SK-N-SH (cell line): ENCODE results near the gene GRAMD1B. TPM values are rescaled to one million over a fixed set of nuclear protein-coding genes. Genes with fewer than 3 reads are reported as not detected.

Source experiments
- CTCF ChIA-PET: fragments of 300-600, 350-600 bp; formaldehyde crosslinking; extraction: SDS; loops from one replicate; lab custom pipeline; 2021; lab: Yijun Ruan, JAX
- POLR2A ChIA-PET: fragments of 350-600 bp; sonication (Branson Sonifier 250); formaldehyde crosslinking; extraction: SDS; loops from one replicate; lab custom pipeline; 2020; ENCODE audit warnings: antibody characterized with exemption, inconsistent platforms; lab: Yijun Ruan, JAX
- DNase-seq: peaks from one replicate; pipeline ENCODE4 v3.0.0; 2012
- H2AFZ ChIP-seq: fragments of 200-600 bp; sonication (generic); 2 replicates; pipeline ENCODE4 v1.8.1; 2016; ENCODE audit warnings: antibody characterized with exemption, mild to moderate bottlenecking, low read depth
- H3F3A ChIP-seq: fragments of 200-600 bp; sonication (generic); replicated peaks from 2 replicates; pipeline ENCODE3; 2016; ENCODE audit warnings: antibody characterized with exemption, mild to moderate bottlenecking; ENCODE audit not compliant: insufficient read depth
- H3K27ac ChIP-seq, 2 experiments: fragments of 200-500 bp in 1 of 2; fragments of 200-600 bp in 1 of 2; sonication (Bioruptor generic) in 1 of 2; sonication (generic), shearing (Covaris generic) in 1 of 2; 2 replicates each; pipeline versions ENCODE4 v1.5.1 to v1.6.1; 2014 to 2016; ENCODE audit warnings: low read depth in 2 of 2, inconsistent platforms in 1 of 2, low read length in 1 of 2, mild to moderate bottlenecking in 1 of 2, mixed read lengths in 1 of 2
- H3K27me3 ChIP-seq: fragments of 200-600 bp; sonication (generic), shearing (Covaris generic); 2 replicates; pipeline ENCODE4 v1.6.1; 2016; ENCODE audit warnings: mixed run types; ENCODE audit not compliant: insufficient read depth
- H3K36me3 ChIP-seq, 2 experiments: fragments of 200-500 bp in 1 of 2; fragments of 200-600 bp in 1 of 2; sonication (Bioruptor generic) in 1 of 2; sonication (generic) in 1 of 2; replicated peaks in 1 of 2; 2 replicates each; pipeline versions ENCODE3 to v1.5.1; 2014 to 2016; ENCODE audit warnings: low read length in 1 of 2, mild to moderate bottlenecking in 1 of 2; ENCODE audit not compliant: insufficient read depth in 2 of 2, control insufficient read depth in 1 of 2
- H3K4me1 ChIP-seq, 2 experiments: fragments of 200-500 bp in 1 of 2; fragments of 200-600 bp in 1 of 2; sonication (Bioruptor generic) in 1 of 2; sonication (generic), shearing (Covaris generic) in 1 of 2; 2 replicates each; pipeline versions ENCODE4 v1.5.1 to v1.6.1; 2014 to 2016; ENCODE audit warnings: low read depth in 1 of 2, low read length in 1 of 2, mixed run types in 1 of 2; ENCODE audit not compliant: insufficient read depth in 2 of 2, control insufficient read depth in 1 of 2
- H3K4me2 ChIP-seq: fragments of 200-600 bp; sonication (generic), shearing (Covaris generic); 2 replicates; pipeline ENCODE4 v1.6.1; 2017; ENCODE audit warnings: mixed run types
- H3K4me3 ChIP-seq, 2 experiments: fragments of 200-500 bp in 1 of 2; fragments of 200-600 bp in 1 of 2; sonication (Bioruptor generic) in 1 of 2; sonication (generic), shearing (Covaris generic) in 1 of 2; 2 replicates each; pipeline versions ENCODE4 v1.5.1 to v1.8.1; 2014 to 2016; ENCODE audit warnings: low read depth in 2 of 2, inconsistent platforms in 1 of 2, low read length in 1 of 2, mild to moderate bottlenecking in 1 of 2, mixed read lengths in 1 of 2, moderate library complexity in 1 of 2
- H3K79me2 ChIP-seq: fragments of 200-600 bp; sonication (generic); 2 replicates; pipeline ENCODE4 v1.8.1; 2017; ENCODE audit warnings: mild to moderate bottlenecking; ENCODE audit not compliant: insufficient read depth
- H3K9ac ChIP-seq: fragments of 200-600 bp; sonication (generic); 2 replicates; pipeline ENCODE4 v1.6.1; 2017; ENCODE audit warnings: mixed run types
- H3K9me2 ChIP-seq: fragments of 200-600 bp; sonication (generic); 2 replicates; pipeline ENCODE4 v1.6.1; 2017; ENCODE audit warnings: mixed run types
- H3K9me3 ChIP-seq: fragments of 200-600 bp; sonication (generic); 2 replicates; pipeline ENCODE4 v1.6.1; 2017; ENCODE audit warnings: mixed run types, mild to moderate bottlenecking, moderate library complexity
- H4K20me1 ChIP-seq: fragments of 200-600 bp; sonication (generic); 2 replicates; pipeline ENCODE4 v1.6.1; 2017; ENCODE audit warnings: mild to moderate bottlenecking, mixed run types; ENCODE audit not compliant: insufficient read depth
- EP300 ChIP-seq, 2 experiments: IDR thresholded peaks; 2 replicates each; pipeline versions ENCODE4 v1.4.0 to v1.6.1; 2012; ENCODE audit warnings: borderline replicate concordance in 1 of 2, low read depth in 1 of 2, low read length in 1 of 2
- FOSL2 ChIP-seq: IDR thresholded peaks from 2 replicates; pipeline ENCODE4 v1.4.0; 2012; ENCODE audit warnings: low read depth, mild to moderate bottlenecking, moderate library complexity, borderline replicate concordance
- FOXJ3 ChIP-seq: sonication (generic); formaldehyde crosslinking; IDR thresholded peaks from 2 replicates; pipeline ENCODE4 v1.5.1; 2020; ENCODE audit warnings: mild to moderate bottlenecking, missing genetic modification reagents
- GABPA ChIP-seq: IDR thresholded peaks from 2 replicates; pipeline ENCODE4 v1.4.0; 2012; ENCODE audit warnings: low read depth, mild to moderate bottlenecking
- GATA2 ChIP-seq: sonication (generic); formaldehyde crosslinking; IDR thresholded peaks from 2 replicates; pipeline ENCODE4 v1.5.0; 2020; ENCODE audit warnings: mild to moderate bottlenecking, missing genetic modification reagents
- RCOR1 ChIP-seq: fragments of 150-350 bp; IDR thresholded peaks from 2 replicates; pipeline ENCODE4 v1.6.1; 2017; ENCODE audit warnings: antibody characterized with exemption, low read length
- SMC3 ChIP-seq: IDR thresholded peaks from 2 replicates; pipeline ENCODE4 v1.6.1; 2012; ENCODE audit warnings: low read depth, low read length, improper control_type of control experiment
- TAF1 ChIP-seq: IDR thresholded peaks from 2 replicates; pipeline ENCODE4 v1.6.1; 2012; ENCODE audit warnings: low read depth, mild to moderate bottlenecking, low read length, moderate library complexity, borderline replicate concordance
- YY1 ChIP-seq: IDR thresholded peaks from 2 replicates; pipeline ENCODE4 v1.4.0; 2012; ENCODE audit warnings: low read depth, mild to moderate bottlenecking
- WGBS: methylation state at CpG from one replicate; pipeline ENCODE4 v1.1.6; 2017; ENCODE audit warnings: low lambda C conversion rate; 5-methylcytosine and 5-hydroxymethylcytosine counted together
- polyA plus RNA-seq, 3 experiments: library from polyadenylated mRNA; depleted of rRNA; stranded (reverse); fragments of >200 nt; gene quantifications; 2 replicates each; pipeline ENCODE4 v1.2.3, GENCODE V29; 2012

Gene GRAMD1B
- polyA plus RNA-seq, 1 of the 3 experiments (the other 2 are of a cell fraction) = 14.5 TPM

DNA sequence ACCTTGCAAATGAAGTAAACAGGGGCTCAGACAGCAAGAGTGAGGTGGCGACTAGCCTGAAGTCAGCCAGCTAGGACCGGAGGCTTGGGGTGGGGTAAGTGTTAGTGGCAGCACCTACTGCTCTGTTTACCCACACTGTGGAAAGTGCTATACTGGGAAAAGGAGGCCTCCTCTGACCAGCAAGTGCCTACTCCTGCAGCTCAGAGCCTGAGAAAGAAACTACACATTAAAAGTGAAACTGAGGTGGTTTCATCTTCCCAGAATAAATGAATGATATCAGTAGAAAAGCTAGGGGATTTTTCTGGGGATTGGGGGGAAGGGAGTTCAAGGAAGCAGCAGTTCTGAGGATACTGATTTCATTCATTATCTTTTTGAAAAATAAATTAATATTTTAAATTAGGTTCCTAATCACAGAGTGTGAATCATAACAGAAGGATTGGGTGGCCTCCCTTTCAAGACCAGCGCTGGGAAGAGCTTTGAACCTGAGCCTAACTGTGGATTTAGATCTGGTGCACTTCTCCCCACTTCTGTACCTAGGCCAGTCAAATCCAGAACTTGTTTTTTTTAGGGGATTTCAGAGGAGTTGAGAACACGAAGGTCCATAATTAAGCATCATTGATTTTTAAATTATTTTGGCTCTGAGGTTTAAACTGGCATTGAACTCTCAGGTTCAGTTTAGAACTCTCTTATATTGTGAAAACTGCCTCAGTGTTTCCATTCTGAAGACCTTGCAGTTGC is 48.1 kb upstream of the GRAMD1B start:
- Histone ChIP-seq H3K27me3 (peaks cover 8% of the 10 kb centered on the region; the same call in 1 of the 2 replicates), H3K4me2 (no peak overlapping the region), H3K4me1 (peaks cover 0 to 7% of the 10 kb centered on the region in 2 experiments; a peak in 3 of 4 replicates), H3K9ac (no peak overlapping the region), H4K20me1 (no peaks in the 10 kb centered on the region), H3K9me2 (no peaks in the 10 kb centered on the region), H2AFZ (no peak overlapping the region), H3K36me3 (no peaks in the 10 kb centered on the region), H3K9me3 (no peaks in the 10 kb centered on the region), H3K4me3 (no peak overlapping the region), H3K27ac (no peak overlapping the region), H3K79me2 (no peaks in the 10 kb centered on the region), H3F3A (peaks cover 3% of the 10 kb centered on the region)
- TF ChIP-seq GATA2 (CRISPR knock-in tag) (no peak), RCOR1 (no peak), GABPA (no peak), YY1 (no peak), FOSL2 (no peak), TAF1 (no peak)
- ChIA-PET POLR2A (no interaction called here), CTCF (interaction anchor here (1.2 kb wide), 1 partner anchor 93 kb away, joined by 3 read pairs; no protein-coding TSS in a partner anchor)
- DNase-seq = no peak
- WGBS = 77% methylated on average over 4 of the region's 4 CpGs

DNA sequence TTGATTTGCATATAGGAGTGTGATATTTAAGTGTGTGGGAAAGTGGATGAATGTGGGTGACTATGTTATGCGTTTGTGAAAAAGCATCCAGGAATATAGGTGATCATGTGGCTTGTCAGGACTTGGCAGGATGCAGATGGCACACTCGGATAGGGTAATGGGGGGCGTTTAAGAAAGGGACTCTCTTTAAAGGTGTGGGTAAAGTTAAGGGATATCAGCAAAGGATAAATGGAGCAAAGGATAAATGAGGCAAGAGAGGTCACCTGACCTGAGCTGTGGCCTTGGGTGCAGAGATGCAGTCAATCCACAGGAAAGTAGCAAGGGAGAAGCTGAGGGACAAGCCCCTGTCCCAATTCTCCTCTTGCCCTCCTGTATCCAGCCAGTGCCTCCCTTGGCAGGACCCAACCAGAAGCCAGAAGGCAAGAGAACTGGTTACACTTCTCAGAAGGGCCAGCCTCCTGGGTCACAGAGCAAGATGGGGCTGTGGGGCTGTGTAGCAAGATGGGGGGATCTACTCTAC is 47.5 kb upstream of the GRAMD1B start:
- Histone ChIP-seq H3K9me3 (no peaks in the 10 kb centered on the region), H3K27ac (no peak overlapping the region), H3F3A (peaks cover 3% of the 10 kb centered on the region), H3K9ac (no peak overlapping the region), H2AFZ (no peak overlapping the region), H3K27me3 (peaks cover 8% of the 10 kb centered on the region; the same call in 1 of the 2 replicates), H3K4me3 (no peak overlapping the region), H3K4me2 (no peak overlapping the region), H3K36me3 (no peaks in the 10 kb centered on the region), H4K20me1 (no peaks in the 10 kb centered on the region), H3K4me1 (peaks cover 0 to 6% of the 10 kb centered on the region in 2 experiments; a peak in 3 of 4 replicates), H3K9me2 (no peaks in the 10 kb centered on the region), H3K79me2 (no peaks in the 10 kb centered on the region)
- CTCF ChIA-PET = interaction anchor here (1.2 to 1.6 kb wide), 2 partner anchors 25 to 92 kb away, joined by 3 read pairs; no protein-coding TSS in a partner anchor
- POLR2A ChIA-PET = no interaction called here
- no peak for DNase-seq
- 66% methylated on average over 3 of the region's 3 CpGs for WGBS
- TF ChIP-seq TAF1 (no peak), EP300 (IDR thresholded peaks at IDR 0.05; ENCODE audit: borderline replicate concordance in 1 of 2, low read depth in 1 of 2, low read length in 1 of 2) (no peak), SMC3 (no peak), FOSL2 (no peak), RCOR1 (no peak)

DNA sequence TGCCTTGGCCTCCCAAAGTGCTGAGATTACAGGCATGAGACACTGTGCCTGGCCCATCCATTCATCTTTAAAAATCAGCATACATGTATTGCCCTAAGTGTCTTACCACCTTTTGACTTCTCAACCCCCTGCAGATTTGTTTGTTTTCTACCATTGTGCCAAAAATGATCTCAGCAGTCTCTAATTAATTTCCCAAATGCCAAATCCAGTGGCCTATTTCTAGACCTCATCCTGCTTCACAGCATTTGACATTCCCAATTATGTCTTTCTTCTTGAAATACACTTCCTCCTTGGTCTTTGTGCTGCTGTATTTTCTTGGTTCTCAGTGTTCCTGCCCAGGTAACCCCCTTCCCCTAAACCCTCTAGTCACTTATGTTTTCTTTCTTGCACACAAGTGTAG is 46.0 kb upstream of the GRAMD1B start:
- Histone ChIP-seq H3K9ac (no peak overlapping the region), H4K20me1 (no peaks in the 10 kb centered on the region), H3K36me3 (no peaks in the 10 kb centered on the region), H3K27me3 (peaks cover 8% of the 10 kb centered on the region; the same call in 1 of the 2 replicates), H2AFZ (no peak overlapping the region), H3K9me2 (no peaks in the 10 kb centered on the region), H3K4me3 (no peak overlapping the region), H3K27ac (no peak overlapping the region), H3F3A (peaks cover 3% of the 10 kb centered on the region), H3K4me2 (no peak overlapping the region), H3K79me2 (no peaks in the 10 kb centered on the region), H3K9me3 (no peaks in the 10 kb centered on the region), H3K4me1 (peaks cover 0 to 4% of the 10 kb centered on the region in 2 experiments; a peak in 2 of 4 replicates)
- no peak for DNase-seq
- TF ChIP-seq SMC3 (no peak), RCOR1 (no peak), FOXJ3 (CRISPR knock-in tag) (no peak)
- POLR2A ChIA-PET = no interaction called here
- CTCF ChIA-PET = interaction anchor here (1.6 kb wide), 1 partner anchor 27 kb away, joined by 3 read pairs; no protein-coding TSS in a partner anchor
